Activated CD8-positive, alpha-beta memory T cell treated with anti-CD3 and anti-CD28 coated beads, Interleukin-2, amount 50 U/mL, for 1 hour (primary cell): ENCODE data around the gene LETMD1.
A peak's percentile ranks its signal among the peaks of the same experiment; 100 is the strongest.

Source experiments
- DNase-seq: peaks from one replicate; pipeline ENCODE4 v3.0.0-alpha.2; 2020; ENCODE audit errors: extremely low read depth

LETMD1 gene

DNA sequence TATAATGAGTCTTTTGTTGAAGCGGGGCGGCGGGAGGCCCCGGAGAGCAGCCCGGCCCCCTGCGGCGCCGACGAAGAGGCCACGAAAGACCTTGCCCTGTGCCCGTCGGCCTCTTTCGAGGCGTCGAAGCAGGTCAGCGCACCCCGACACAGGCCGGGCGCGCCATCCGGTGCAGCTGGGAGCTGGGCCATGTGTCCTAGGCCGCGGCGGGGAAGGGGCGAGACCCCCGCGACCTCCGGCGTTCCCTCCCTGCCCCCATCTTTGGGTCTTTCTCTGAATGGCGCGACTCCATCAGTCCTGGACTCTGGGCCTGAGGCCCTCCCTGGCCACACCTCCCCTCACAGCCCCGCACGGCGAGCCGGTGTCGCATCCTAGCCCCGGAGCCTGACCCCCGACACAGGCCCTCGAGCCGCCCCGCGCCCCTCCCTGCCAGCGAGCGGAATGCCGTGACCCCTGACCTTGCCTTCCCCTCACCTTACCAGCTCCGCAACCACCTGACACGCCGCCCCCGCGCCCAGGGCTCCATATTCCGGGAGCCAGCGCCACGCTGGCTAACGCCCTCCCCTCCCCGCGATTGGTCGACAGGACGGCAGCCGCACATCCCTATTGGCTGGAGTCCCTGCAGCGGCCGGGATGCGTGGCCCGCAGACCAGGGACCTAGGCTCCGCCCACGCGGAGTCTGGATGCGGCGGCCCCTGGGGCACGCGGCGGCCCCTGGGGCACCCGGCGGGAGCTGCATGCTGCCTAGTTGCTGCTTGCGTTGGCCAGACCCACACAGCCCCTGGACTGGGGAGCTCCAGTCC, 22.1 kb upstream of the LETMD1 start, which contains the start of gene SLC11A2:
Gene SLC11A2 (minus strand): TSS at position 549 of the 803 bp plus-strand sequence. CDS start 15,656 bp downstream, outside the sequence.
- peak; percentile 77 for DNase-seq

DNA sequence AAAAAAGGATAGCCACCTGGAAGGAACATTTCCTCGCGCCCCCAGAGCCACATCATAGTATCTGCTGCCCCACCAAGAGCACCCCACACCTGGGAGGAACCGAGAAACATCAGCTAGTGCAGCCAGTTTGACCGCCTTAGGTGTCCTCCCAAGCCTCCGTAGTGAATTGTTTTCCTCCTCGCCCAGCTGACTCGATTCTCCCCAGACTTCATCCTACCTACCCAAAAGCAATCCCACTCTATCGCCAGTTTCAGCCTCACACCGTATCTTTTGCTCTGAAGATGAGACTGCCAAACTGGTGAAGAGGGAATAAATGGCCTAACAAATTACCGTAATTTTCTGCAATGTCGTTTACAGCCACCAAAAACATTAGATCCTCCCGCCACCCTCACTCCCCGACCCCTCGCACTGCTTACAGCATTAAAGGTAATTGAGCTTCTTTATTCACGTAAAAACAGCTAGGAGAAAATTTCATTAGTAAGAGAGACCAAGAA, 20.7 kb upstream of the LETMD1 start:
- no peak for DNase-seq

DNA sequence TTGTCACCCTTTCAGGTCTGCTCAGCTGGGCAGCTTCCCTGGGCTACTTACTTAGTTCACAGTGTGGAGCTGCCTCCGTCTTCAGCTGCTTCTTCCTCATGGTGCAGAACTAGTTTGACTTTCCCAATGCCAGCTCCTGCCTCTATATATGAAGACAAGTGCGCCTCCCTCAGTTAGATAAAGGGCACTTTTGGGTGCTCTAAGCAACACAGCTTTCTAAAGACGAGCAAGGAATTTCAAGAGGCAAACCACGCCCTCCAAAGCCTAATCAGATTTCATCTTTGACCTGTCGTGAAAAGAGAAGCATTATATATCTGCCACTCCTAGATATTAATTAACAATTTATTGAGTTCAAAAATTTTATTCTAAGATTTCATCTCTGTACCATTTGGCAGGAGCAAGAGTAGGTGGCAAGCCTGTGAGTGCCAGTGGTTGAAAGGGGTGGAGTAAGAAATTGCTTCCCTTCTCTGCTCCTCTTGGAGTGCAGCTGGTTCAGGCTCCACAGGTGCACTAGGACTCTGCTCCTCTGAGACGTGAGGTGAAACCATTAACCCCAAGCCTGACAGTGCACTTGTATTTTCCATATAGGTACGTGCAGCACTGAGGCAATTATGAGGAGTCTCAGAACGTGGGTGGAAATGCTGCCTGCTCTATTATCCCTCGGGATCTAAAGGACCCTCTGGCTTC, 19.9 kb upstream of the LETMD1 start:
- DNase-seq: no peak

- DNase-seq: no peak
These were observed 19.3 kb upstream of the LETMD1 start for GRCh38 chr12:51028813-51029150.

DNA sequence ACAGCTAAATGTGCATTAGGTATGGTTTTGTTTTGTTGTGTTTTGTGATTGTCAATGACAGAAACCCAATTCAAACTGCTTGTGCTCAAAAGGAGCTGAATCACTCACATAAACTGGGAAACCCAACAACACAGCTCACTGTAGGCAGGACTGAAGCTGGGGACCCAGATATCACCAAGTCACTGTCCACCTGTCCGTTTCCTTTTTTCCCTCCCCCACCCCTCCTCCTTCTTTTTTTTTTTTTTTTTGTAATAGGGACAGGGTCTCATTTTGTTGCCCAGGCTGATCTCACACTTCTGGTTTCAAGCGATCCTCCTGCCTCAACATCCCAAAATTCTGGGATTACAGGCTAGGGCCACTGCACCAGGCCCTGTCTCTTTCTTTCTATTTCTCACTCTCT, 15.1 kb upstream of the LETMD1 start:
- DNase-seq: no peak

GRCh38 chr12:51033457-51034089, 14.6 kb upstream of the LETMD1 start:
- DNase-seq: no peak

DNA sequence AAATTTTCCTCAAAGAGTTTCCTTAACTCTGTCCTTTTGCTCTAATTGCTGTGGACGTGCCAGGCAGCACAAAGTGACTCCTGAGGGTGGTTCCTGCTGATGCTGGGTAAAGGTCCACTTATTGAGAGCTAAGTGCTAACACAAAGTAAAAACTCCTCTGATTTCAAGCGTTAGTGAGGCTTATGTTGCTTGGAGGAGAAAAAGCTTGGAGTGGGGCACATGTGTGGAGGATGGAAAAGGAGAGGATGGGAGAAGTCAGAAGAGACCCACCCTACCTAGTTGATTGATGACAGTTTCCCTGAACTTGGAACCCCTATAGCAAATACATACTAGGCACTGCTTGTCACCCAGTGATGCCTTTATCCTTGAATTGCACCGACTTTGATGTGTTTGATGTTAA, 11.8 kb upstream of the LETMD1 start:
- no peak for DNase-seq

DNA sequence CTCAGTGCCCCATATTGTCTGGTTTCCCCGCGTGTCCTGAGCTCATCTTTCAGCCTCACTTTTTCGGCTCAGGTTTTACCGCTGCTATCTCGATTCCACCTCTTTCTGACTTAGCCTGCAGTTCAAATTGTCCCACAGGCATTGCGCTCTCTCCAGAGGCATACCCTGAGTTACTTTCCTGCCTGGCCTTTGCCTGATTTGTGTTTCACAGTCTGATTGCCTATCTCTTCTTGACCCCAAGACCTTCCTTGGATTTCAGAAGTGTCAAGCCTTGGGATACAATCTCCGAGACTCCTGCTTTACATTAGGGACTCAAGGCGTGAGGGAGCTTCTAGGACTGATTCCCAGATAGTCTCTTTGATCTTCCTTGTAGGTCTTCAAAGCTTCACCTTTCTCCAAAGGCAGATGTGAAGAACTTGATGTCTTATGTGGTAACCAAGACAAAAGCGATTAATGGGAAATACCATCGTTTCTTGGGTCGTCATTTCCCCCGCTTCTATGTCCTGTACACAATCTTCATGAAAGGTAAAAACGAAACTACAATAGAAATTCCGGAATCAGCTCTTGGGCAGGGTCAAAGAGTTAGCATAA, 629 bp downstream of the LETMD1 start:
- no peak for DNase-seq

DNA sequence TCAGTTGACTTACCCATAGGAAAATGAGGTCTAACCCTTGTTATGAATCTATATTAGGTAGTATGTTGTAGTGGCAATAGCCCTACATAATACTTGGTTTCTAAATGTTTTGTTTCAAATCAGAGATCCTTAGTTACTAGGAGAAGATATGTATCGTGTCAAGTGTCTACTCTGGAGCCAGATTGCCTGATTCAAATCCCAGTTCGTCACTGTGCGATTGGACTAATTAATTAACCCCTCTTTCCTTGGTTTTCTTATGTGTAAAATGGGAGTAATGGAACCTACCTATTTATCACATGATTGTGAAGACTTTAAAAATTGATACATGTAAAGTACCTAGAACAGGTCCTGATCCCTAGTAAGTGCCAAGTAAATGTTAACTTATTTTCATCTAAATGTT, 1.4 kb downstream of the LETMD1 start:
- no peak for DNase-seq

DNA sequence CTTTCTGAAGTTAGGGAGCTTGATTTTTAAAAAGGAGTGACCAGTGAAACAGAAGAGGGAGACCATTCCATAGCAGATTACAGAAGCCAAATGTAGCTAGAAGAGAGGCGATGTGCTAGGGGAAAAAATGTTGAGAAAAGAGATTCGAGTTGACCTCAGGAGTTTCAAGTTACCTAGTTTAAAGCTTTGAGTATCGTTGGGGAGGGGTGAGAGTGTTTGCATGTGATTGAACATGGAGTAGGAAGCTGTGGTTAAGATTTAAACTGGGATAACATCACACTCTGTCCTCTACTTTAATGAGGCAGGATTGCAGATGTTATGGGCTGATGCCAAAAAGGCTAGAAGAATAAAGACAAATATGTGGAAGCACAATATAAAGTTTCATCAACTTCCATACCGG, 3.7 kb downstream of the LETMD1 start:
- DNase-seq: no peak

DNA sequence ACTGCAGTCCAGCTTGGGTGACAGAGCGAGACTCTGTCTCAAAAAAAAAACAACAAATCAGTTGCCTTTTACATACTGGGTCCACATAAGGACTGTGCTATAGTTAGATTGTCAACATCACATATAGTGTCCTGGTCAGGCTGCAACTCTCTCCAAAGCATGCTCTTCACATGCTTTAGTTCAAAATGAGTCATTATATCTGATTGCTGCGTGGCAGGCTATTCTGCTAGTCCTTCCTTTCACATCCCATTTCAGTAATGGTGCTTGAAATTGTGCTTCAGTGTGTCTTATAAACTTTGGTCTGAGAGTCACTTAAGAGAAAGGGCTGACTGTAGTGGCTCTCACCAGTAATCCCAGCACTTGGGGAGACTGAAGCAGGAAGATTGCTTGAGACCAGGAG, 6.9 kb downstream of the LETMD1 start:
- no peak for DNase-seq

DNA sequence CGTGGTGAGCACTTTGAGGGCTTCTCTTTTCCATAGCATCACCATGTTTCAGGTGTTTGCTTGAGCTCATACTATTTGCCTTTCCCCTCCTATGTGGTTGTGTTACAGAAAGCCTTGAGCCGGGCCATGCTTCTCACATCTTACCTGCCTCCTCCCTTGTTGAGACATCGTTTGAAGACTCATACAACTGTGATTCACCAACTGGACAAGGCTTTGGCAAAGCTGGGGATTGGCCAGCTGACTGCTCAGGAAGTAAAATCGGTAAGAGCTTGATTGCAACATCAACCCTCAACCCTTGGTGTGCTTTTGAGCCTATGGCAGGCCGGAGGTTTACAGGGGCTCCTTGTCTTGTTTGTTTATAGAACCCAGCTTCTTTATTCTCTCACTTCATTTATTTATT, 8.1 kb downstream of the LETMD1 start:
- DNase-seq: no peak

DNA sequence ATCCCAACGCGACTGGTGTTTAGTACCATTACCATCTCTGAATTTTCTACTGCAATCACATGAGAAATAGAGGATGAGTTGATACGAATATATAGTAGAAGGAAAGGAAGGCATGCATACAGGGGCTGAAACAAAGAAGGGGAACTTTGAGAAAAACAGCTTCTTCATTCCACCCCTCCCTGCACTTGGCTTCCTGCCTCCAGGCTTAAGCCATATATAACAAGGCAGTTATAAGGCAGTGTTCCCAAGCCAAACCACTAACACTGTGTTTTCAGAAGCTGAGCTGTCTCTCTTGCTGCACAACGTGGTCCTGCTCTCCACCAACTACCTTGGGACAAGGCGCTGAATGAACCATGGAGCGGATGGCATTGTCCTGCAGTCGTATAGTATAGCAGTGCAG, 11.0 kb downstream of the LETMD1 start:
- DNase-seq: no peak

- DNase-seq: no peak
These were observed 14.7 kb downstream of the LETMD1 start for GRCh38 chr12:51062631-51063397.

GRCh38 chr12:51065530-51065929, 17.4 kb downstream of the LETMD1 start:
- DNase-seq: no peak

DNA sequence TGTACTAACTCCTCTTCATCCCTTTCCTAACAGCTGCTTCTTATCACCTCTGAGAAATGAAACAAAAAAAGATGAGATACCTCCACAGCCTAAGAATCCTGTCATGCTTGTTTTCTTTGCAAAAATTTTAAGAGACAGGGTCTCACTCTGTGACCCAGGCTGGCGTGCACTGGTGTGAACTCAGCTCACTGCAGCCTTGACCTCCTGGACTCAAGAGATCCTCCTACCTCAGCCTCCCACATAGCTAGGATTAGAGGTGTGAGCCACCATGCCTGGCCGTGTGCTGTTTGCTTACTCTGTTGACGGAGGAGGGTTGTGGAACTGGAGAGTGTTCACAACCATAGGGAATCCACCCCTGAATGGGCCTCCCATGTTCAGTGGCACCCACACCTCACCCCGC, 19.1 kb downstream of the LETMD1 start:
- no peak for DNase-seq

DNA sequence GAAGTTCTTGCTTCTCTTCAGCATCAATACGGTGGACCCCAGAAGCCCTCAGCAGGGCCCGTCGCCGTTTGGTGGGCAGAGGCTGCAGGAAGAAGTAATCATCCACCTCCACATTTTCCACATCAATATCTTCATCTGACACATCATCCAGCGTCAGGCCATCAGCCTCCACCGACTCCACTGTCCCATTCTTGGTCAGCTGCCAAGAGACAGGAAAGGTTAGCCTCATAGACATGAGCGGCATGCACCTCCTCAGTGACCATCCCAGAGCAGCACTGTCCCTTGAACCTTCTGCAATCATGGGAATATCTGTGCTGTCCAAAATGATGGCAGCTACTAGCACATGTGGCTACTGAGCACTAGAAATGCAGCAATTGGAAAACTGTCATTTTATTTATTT, 19.6 kb downstream of the LETMD1 start:
- no peak for DNase-seq

DNA sequence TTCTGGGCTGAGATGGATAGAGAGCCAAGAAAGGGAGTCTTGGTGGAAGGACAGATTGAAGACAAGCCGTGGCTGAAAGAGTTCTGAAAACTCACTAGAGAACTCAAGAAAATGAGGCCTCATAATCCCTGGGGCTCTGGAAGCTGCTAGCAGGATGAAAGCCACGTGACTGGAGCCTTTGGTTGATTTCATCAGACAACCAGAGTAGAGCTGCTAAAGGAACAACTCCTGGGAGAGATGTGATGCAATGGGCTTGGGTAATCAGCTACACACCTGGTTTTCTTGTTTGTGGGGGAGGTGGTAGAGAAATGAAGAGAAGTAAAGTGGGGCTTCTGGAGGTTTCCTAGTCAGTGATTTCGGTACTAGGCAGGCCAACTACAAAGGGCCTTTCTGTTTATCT, 21.9 kb downstream of the LETMD1 start:
- no peak for DNase-seq

- DNase-seq: no peak
These were observed 23.5 kb downstream of the LETMD1 start for GRCh38 chr12:51071663-51072062.

- no peak for DNase-seq
These were observed 27.3 kb downstream of the LETMD1 start for GRCh38 chr12:51075390-51075789.

- no peak for DNase-seq
These were observed 28.3 kb downstream of the LETMD1 start for GRCh38 chr12:51076236-51076930.
